ENCODE data around the gene IGFL4.

Gene IGFL4

GRCh38 chr19:46030812-46031550 lies 9.8 kb downstream of the IGFL4 start:
- Histone ChIP-seq H3K79me2 (ENCODE audit: insufficient read depth, low read length) (no peaks in the 10 kb centered on the region), H3K27ac (ENCODE audit: low read depth, low read length, poor library complexity, severe bottlenecking) (no peak overlapping the region), H3K4me1 (ENCODE audit: insufficient read depth, low read length, severe bottlenecking) (no peaks in the 10 kb centered on the region), H3K4me2 (ENCODE audit: low read length) (no peak overlapping the region), H3K4me3 (ENCODE audit: low read depth, low read length, poor library complexity, severe bottlenecking) (no peak overlapping the region), H3K9me3 (ENCODE audit: low read length) (peaks cover 3% of the 10 kb centered on the region; the same call in 1 of the 2 replicates), H3K36me3 (ENCODE audit: insufficient read depth, low read length) (no peaks in the 10 kb centered on the region; the same call in 1 of the 2 replicates), H3K27me3 (ENCODE audit: insufficient read depth, low read length) (peaks cover 3% of the 10 kb centered on the region; the same call in 1 of the 2 replicates), H3K9me2 (ENCODE audit: low read depth, low read length) (no peaks in the 10 kb centered on the region), H4K20me1 (ENCODE audit: insufficient read depth, low read length) (no peaks in the 10 kb centered on the region), H3F3A (ENCODE audit: insufficient read depth, low read length) (no peaks in the 10 kb centered on the region), H2AFZ (ENCODE audit: low read length) (no peak overlapping the region), H3K9ac (ENCODE audit: low read length) (no peak overlapping the region)
- TF ChIP-seq, protein P1, sequence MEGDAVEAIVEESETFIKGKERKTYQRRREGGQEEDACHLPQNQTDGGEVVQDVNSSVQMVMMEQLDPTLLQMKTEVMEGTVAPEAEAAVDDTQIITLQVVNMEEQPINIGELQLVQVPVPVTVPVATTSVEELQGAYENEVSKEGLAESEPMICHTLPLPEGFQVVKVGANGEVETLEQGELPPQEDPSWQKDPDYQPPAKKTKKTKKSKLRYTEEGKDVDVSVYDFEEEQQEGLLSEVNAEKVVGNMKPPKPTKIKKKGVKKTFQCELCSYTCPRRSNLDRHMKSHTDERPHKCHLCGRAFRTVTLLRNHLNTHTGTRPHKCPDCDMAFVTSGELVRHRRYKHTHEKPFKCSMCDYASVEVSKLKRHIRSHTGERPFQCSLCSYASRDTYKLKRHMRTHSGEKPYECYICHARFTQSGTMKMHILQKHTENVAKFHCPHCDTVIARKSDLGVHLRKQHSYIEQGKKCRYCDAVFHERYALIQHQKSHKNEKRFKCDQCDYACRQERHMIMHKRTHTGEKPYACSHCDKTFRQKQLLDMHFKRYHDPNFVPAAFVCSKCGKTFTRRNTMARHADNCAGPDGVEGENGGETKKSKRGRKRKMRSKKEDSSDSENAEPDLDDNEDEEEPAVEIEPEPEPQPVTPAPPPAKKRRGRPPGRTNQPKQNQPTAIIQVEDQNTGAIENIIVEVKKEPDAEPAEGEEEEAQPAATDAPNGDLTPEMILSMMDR (IDR thresholded peaks at IDR 0.05; ENCODE audit: low read length) = no peak
- no peak for TF ChIP-seq EZH2 (IDR thresholded peaks at IDR 0.05; ENCODE audit: borderline replicate concordance, low read length)

DNA sequence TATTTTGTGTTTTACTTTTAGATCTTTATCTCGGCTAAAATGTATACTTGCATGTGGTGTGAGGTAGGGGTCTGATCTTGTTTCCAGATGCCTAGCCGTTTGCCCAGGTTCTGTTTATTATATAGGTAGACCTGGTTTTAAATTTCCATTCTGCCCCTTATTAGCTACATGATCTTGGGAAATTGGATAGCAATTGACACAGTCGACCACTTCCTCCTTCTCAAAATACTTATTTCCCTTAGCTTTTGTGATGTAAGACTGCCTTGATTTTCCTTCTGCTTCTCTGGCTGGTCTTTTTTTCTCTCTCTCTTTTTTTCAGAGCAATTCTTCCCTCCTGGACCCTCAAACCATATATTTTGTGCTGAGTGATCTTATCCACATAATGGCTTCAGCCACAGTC lies 15.0 kb downstream of the IGFL4 start:
- no peaks in the 10 kb centered on the region for H3K36me3 ChIP-seq (ENCODE audit: insufficient read depth, low read length)
- no peak overlapping the region for H3K9ac ChIP-seq (ENCODE audit: low read length)
- H3K79me2 ChIP-seq (ENCODE audit: insufficient read depth, low read length) = no peaks in the 10 kb centered on the region
- H2AFZ ChIP-seq (ENCODE audit: low read length) = no peak overlapping the region
- no peak overlapping the region for H3K27ac ChIP-seq (ENCODE audit: low read depth, low read length, poor library complexity, severe bottlenecking)
- no peak for TF ChIP-seq EZH2 (IDR thresholded peaks at IDR 0.05; ENCODE audit: borderline replicate concordance, low read length)
- TF ChIP-seq, protein P1 (IDR thresholded peaks at IDR 0.05; ENCODE audit: low read length) = no peak
- H3K9me2 ChIP-seq (ENCODE audit: low read depth, low read length) = no peaks in the 10 kb centered on the region
- H3F3A ChIP-seq (ENCODE audit: insufficient read depth, low read length) = no peaks in the 10 kb centered on the region
- H3K27me3 ChIP-seq (ENCODE audit: insufficient read depth, low read length) = no peaks in the 10 kb centered on the region
- no peak overlapping the region for H3K4me3 ChIP-seq (ENCODE audit: low read depth, low read length, poor library complexity, severe bottlenecking)
- H3K4me1 ChIP-seq (ENCODE audit: insufficient read depth, low read length, severe bottlenecking) = no peaks in the 10 kb centered on the region
- H3K9me3 ChIP-seq (ENCODE audit: low read length) = no peaks in the 10 kb centered on the region
- H4K20me1 ChIP-seq (ENCODE audit: insufficient read depth, low read length) = no peaks in the 10 kb centered on the region
- H3K4me2 ChIP-seq (ENCODE audit: low read length) = no peak overlapping the region

GRCh38 chr19:46023311-46023779 lies 17.5 kb downstream of the IGFL4 start:
- Histone ChIP-seq H3K9ac (ENCODE audit: low read length) (no peak overlapping the region), H3K27me3 (ENCODE audit: insufficient read depth, low read length) (no peaks in the 10 kb centered on the region), H3K9me2 (ENCODE audit: low read depth, low read length) (no peaks in the 10 kb centered on the region), H3K79me2 (ENCODE audit: insufficient read depth, low read length) (no peaks in the 10 kb centered on the region), H4K20me1 (ENCODE audit: insufficient read depth, low read length) (no peaks in the 10 kb centered on the region), H3K27ac (ENCODE audit: low read depth, low read length, poor library complexity, severe bottlenecking) (no peak overlapping the region), H3K9me3 (ENCODE audit: low read length) (no peaks in the 10 kb centered on the region), H2AFZ (ENCODE audit: low read length) (no peak overlapping the region), H3K4me3 (ENCODE audit: low read depth, low read length, poor library complexity, severe bottlenecking) (no peak overlapping the region), H3K36me3 (ENCODE audit: insufficient read depth, low read length) (peaks cover 3% of the 10 kb centered on the region; the same call in 1 of the 2 replicates), H3K4me1 (ENCODE audit: insufficient read depth, low read length, severe bottlenecking) (no peaks in the 10 kb centered on the region), H3F3A (ENCODE audit: insufficient read depth, low read length) (no peaks in the 10 kb centered on the region), H3K4me2 (ENCODE audit: low read length) (no peak overlapping the region)
- TF ChIP-seq EZH2 (IDR thresholded peaks at IDR 0.05; ENCODE audit: borderline replicate concordance, low read length) = no peak
- TF ChIP-seq, protein P1 (IDR thresholded peaks at IDR 0.05; ENCODE audit: low read length) = no peak

All from OCI-LY1 (cell line).